ENCODE data around the gene OR5V1.
"Not testable (repeated sequence)": the region's sequence is repeated elsewhere in the genome, so short reads cannot be mapped to it uniquely, and the experiment has no call there.

Gene OR5V1

DNA sequence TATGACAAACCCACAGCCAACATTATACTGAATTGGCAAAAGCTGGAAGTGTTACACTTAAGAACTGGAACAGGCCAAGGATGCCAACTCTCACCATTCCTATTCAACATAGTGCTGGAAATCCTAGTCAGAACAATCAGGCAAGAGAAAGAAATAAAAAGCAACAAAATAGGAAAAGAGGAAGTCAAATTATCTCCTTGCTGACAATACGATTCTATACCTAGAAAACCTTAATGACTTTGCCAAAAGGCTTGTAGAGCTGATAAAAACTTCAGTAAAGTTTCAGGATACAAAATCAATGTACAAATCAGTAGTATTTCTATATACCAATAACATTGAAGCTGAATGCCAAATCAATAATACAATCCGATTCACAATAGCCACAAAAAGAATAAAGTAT is 32.4 kb downstream of the OR5V1 start:
- Histone ChIP-seq H3K27ac (ENCODE audit: low read length) (no peak overlapping the region), H3K4me1 (ENCODE audit: insufficient read depth, low read length) (no peaks in the 10 kb centered on the region), H3K4me3 (ENCODE audit: low read length) (no peak overlapping the region), H3K27me3 (ENCODE audit: insufficient read depth, low read length) (no peaks in the 10 kb centered on the region), H3K36me3 (ENCODE audit: insufficient read depth, low read depth, low read length) (no peaks in the 10 kb centered on the region), H3K9ac (ENCODE audit: low read depth, low read length) (no peak overlapping the region), H3K9me3 (ENCODE audit: insufficient read depth, low read depth, low read length) (no peaks in the 10 kb centered on the region)

DNA sequence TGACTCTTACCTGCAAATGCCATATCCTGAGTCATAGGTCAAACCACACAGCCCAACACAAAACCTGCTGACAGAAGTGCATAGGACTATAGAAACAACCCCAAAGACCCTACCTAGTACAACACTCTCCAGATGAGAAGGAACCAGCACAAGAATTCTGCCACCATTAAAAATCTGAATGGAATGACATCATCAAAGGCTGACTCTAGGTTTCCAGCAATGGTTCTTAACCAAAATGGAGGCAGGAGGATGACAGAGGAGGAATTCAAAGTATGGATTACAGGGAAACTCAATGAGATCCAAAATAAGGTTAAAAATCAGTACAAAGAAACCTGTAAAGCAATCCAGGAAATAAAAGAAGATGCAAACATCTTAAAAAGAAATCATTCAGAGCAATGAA is 36.0 kb downstream of the OR5V1 start:
- Histone ChIP-seq H3K27me3 (ENCODE audit: insufficient read depth, low read length) (no peaks in the 10 kb centered on the region), H3K9me3 (ENCODE audit: insufficient read depth, low read depth, low read length) (no peaks in the 10 kb centered on the region), H3K27ac (ENCODE audit: low read length) (no peak overlapping the region), H3K4me1 (ENCODE audit: insufficient read depth, low read length) (no peaks in the 10 kb centered on the region), H3K36me3 (ENCODE audit: insufficient read depth, low read depth, low read length) (no peaks in the 10 kb centered on the region), H3K4me3 (ENCODE audit: low read length) (no peak overlapping the region), H3K9ac (ENCODE audit: low read depth, low read length) (no peak overlapping the region)

GRCh38 chr6:29325777-29326176 is 42.9 kb downstream of the OR5V1 start:
- Histone ChIP-seq H3K36me3 (ENCODE audit: insufficient read depth, low read depth, low read length) (no peaks in the 10 kb centered on the region), H3K9me3 (ENCODE audit: insufficient read depth, low read depth, low read length) (no peaks in the 10 kb centered on the region), H3K27ac (ENCODE audit: low read length) (no peak overlapping the region), H3K27me3 (ENCODE audit: insufficient read depth, low read length) (no peaks in the 10 kb centered on the region), H3K9ac (ENCODE audit: low read depth, low read length) (no peak overlapping the region), H3K4me3 (ENCODE audit: low read length) (no peak overlapping the region), H3K4me1 (ENCODE audit: insufficient read depth, low read length) (no peaks in the 10 kb centered on the region)

DNA sequence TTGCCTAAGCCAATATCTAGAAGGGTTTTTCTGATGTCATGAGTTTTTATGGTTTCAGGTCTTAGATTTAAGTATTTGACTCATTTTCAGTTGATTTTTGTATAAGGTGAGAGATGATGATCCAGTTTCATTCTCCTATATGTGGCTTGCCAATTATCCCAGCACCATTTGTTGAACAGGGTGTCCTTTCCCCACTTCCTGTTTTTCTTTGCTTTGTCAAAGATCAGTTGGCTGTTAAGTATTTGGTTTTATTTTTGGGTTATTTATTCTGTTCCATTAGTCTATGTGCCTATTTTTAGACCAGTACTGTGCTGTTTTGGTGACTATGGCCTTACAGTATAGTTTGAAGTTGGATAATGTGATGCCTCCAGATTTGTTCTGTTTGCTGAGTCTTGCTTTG is 45.3 kb downstream of the OR5V1 start:
- H3K36me3 ChIP-seq (ENCODE audit: insufficient read depth, low read depth, low read length); H3K9ac ChIP-seq (ENCODE audit: low read depth, low read length); H3K27me3 ChIP-seq (ENCODE audit: insufficient read depth, low read length); H3K9me3 ChIP-seq (ENCODE audit: insufficient read depth, low read depth, low read length); H3K27ac ChIP-seq (ENCODE audit: low read length); H3K4me3 ChIP-seq (ENCODE audit: low read length); H3K4me1 ChIP-seq (ENCODE audit: insufficient read depth, low read length): not testable (repeated sequence)

DNA sequence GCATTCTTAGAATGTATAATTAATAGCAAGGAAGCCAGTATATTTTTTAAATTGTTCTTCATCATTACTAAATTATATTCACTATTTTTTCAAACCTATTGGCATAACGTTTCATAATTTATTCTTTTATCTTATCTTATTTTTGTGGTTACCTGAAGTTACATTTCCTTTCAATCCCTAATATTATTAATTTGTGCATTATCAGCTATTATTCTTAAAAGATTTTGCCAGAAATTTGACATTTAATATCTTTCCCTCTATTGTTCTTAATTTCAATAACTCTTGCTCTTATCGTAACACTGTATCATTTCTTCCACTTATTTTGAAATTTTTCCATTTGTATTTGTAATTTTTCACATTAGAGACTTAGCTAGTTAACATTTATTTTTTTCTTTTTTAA is 48.7 kb downstream of the OR5V1 start:
- Histone ChIP-seq H3K9me3 (ENCODE audit: insufficient read depth, low read depth, low read length) (no peaks in the 10 kb centered on the region), H3K27me3 (ENCODE audit: insufficient read depth, low read length) (no peaks in the 10 kb centered on the region), H3K36me3 (ENCODE audit: insufficient read depth, low read depth, low read length) (no peaks in the 10 kb centered on the region), H3K27ac (ENCODE audit: low read length) (no peak overlapping the region), H3K4me3 (ENCODE audit: low read length) (no peak overlapping the region), H3K4me1 (ENCODE audit: insufficient read depth, low read length) (no peaks in the 10 kb centered on the region), H3K9ac (ENCODE audit: low read depth, low read length) (no peak overlapping the region)

Data from iPS-20b (cell line).